GM06990 (cell line): ENCODE data around the gene ODAD4.
A peak's percentile ranks its signal among the peaks of the same experiment; 100 is the strongest.
"Not testable (repeated sequence)": the region's sequence is repeated elsewhere in the genome, so short reads cannot be mapped to it uniquely, and the experiment has no call there.

Source experiments
- DNase-seq: peaks from one replicate; pipeline ENCODE4 v3.0.0-alpha.2; 2011; ENCODE audit not compliant: insufficient read length; ENCODE audit errors: extremely low read depth
- H3K27me3 ChIP-seq: replicated peaks from 2 replicates; pipeline ENCODE4 v1.6.0; 2011; ENCODE audit warnings: low read length; ENCODE audit not compliant: control insufficient read depth, insufficient read depth
- H3K36me3 ChIP-seq: 2 replicates; pipeline ENCODE4 v1.5.1; 2011; ENCODE audit warnings: low read length; ENCODE audit not compliant: control insufficient read depth, insufficient read depth
- H3K4me3 ChIP-seq: replicated peaks from 2 replicates; pipeline ENCODE4 v1.5.1; 2011; ENCODE audit warnings: low read depth, mild to moderate bottlenecking, control low read depth, low read length
- TF ChIP-seq, protein P1 (sequence below): IDR thresholded peaks from 2 replicates; pipeline ENCODE4 v1.5.1; 2011; ENCODE audit warnings: low read length, control low read depth, mild to moderate bottlenecking, inconsistent platforms; ENCODE audit not compliant: insufficient read depth, poor library complexity, severe bottlenecking

The ODAD4 gene

GRCh38 chr17:42000413-42001133 is 70.2 kb downstream of the ODAD4 start:
- no peak for DNase-seq
- Histone ChIP-seq H3K4me3 (no peak overlapping the region), H3K36me3 (peaks cover 12% of the 10 kb centered on the region), H3K27me3 (no peaks in the 10 kb centered on the region)
- TF ChIP-seq, protein P1, sequence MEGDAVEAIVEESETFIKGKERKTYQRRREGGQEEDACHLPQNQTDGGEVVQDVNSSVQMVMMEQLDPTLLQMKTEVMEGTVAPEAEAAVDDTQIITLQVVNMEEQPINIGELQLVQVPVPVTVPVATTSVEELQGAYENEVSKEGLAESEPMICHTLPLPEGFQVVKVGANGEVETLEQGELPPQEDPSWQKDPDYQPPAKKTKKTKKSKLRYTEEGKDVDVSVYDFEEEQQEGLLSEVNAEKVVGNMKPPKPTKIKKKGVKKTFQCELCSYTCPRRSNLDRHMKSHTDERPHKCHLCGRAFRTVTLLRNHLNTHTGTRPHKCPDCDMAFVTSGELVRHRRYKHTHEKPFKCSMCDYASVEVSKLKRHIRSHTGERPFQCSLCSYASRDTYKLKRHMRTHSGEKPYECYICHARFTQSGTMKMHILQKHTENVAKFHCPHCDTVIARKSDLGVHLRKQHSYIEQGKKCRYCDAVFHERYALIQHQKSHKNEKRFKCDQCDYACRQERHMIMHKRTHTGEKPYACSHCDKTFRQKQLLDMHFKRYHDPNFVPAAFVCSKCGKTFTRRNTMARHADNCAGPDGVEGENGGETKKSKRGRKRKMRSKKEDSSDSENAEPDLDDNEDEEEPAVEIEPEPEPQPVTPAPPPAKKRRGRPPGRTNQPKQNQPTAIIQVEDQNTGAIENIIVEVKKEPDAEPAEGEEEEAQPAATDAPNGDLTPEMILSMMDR = no peak

- H3K36me3 ChIP-seq = peaks cover 9% of the 10 kb centered on the region
- H3K4me3 ChIP-seq = no peak overlapping the region
- no peaks in the 10 kb centered on the region for H3K27me3 ChIP-seq
- DNase-seq = no peak
- TF ChIP-seq, protein P1 = no peak
Measured at GRCh38 chr17:42001729-42002128, 71.3 kb downstream of the ODAD4 start.

DNA sequence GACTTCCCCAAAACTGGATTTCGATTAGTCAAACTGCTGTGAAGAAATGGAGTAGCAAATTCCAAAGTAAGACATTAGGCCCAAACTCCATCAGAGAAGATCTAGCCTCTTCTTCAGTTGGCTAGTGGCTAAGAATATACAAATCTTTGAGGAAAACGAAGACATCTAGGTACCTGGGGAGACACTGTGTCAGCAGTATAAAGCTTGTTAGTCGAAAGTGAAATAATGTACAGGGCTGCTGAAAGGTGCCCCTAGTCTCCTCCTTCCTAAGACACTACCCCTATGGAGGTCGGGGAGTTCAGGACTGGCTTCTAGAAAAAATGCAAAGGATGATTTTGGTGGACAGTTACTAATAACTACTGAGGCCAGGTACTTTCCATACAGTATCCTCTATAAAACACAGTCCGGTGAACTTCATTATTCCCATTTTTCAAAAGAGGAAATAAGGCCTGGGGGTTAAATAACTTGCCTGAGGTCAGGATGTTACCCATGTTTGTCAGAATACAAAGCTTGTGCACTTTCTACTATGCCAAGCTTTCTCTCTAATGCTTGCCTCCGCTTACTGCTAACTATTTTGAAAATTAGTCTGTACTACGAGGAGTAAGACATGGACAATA is 71.9 kb downstream of the ODAD4 start:
- H3K27me3 ChIP-seq = no peaks in the 10 kb centered on the region
- DNase-seq = no peak
- H3K4me3 ChIP-seq = no peak overlapping the region
- H3K36me3 ChIP-seq = peaks cover 9% of the 10 kb centered on the region
- TF ChIP-seq, protein P1 = no peak

DNA sequence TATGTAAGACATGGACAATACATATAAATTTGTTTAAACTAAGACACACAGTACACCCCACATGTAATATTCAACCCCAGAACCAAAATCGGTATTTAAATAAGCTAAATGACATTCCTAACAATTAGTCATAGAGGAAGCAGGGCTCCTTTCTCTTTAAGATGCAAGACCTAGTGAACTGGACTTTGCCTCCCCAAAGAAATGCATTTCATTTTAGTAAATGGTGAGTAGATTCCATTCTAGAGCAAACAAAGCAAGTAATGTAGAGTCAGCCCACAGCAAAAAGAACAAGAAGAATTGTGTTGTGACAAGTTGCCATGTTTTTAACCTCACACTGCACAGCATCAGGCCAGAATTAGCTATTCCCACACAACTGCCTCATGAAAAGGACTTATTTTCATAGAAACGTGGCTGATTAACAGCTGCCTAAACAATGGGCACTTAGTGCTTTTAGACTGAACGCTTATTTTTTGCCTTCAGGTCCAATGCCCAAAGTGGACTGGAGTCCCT is 72.4 kb downstream of the ODAD4 start:
- DNase-seq = no peak
- no peak overlapping the region for H3K4me3 ChIP-seq
- peaks cover 4% of the 10 kb centered on the region for H3K36me3 ChIP-seq
- TF ChIP-seq, protein P1 = no peak
- H3K27me3 ChIP-seq = no peaks in the 10 kb centered on the region

- TF ChIP-seq, protein P1 = no peak
- H3K4me3 ChIP-seq = no peak overlapping the region
- DNase-seq = no peak
- no peaks in the 10 kb centered on the region; the same call in none of the 2 replicates for H3K36me3 ChIP-seq
- no peaks in the 10 kb centered on the region for H3K27me3 ChIP-seq
Measured at GRCh38 chr17:42005166-42005565, 74.7 kb downstream of the ODAD4 start.

DNA sequence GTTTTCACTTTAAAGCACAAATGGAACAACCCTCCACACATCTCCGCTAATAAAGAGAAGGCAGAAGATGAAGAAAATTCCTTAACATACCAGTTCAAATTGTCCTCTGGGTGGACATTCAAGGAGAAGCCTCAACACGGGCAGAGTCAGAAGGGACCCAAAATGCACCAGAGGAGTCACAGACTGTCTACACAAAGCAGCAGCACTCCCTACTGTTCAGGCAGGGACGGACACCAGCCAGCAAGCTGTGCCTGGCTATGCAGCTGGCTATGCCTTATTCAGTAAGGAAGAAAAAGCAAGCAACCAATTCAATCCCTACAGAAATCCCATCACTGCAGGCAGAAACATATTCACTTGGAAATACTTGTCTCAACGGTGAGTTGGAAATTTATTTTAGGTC is 78.8 kb downstream of the ODAD4 start:
- DNase-seq = no peak
- Histone ChIP-seq H3K4me3 (no peak overlapping the region), H3K27me3 (no peaks in the 10 kb centered on the region), H3K36me3 (no peaks in the 10 kb centered on the region; the same call in 1 of the 2 replicates)
- TF ChIP-seq, protein P1 = peak; percentile 18

DNA sequence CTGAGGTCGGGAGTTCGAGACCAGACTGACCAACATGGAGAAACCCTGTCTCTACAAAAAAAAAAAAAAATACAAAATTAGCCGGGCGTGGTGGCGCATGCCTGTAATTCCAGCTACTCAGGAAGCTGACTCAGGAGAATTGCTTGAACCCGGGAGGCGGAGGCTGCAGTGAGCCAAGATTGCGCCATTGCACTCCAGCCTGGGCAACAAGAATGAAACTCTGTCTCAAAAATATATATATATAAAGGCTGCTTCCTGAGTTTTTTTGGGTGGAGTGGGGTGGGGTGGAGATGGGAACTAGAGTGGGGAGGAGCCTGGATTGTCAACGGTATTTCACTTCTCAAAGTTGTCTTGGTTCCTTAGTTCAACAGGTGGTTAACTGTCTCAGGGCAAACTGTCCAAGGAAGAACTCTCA is 79.9 kb downstream of the ODAD4 start:
- not testable (repeated sequence) for H3K27me3 ChIP-seq, DNase-seq, H3K4me3 ChIP-seq, H3K36me3 ChIP-seq
